Measurements from ENCODE around the gene FES. TPM values are rescaled to one million over a fixed set of nuclear protein-coding genes. Genes with fewer than 3 reads are reported as not detected.
"Not testable (repeated sequence)": the region's sequence is repeated elsewhere in the genome, so short reads cannot be mapped to it uniquely, and the experiment has no call there.

FES gene
- total RNA-seq, 1 donor from 2014 or later = 3.2 TPM

- Histone ChIP-seq H3K36me3 (ENCODE audit: control insufficient read depth, insufficient read depth, low read length) (peaks cover 11% of the 10 kb centered on the region), H3K4me3 (ENCODE audit: low read depth, low read length) (no peak overlapping the region), H3K27me3 (ENCODE audit: control insufficient read depth, insufficient read depth, low read length) (no peaks in the 10 kb centered on the region)
- no peak for TF ChIP-seq CTCF (IDR thresholded peaks at IDR 0.05; ENCODE audit: insufficient read depth, low read length, severe bottlenecking)
- FAIRE-seq (no peak), DNase-seq (ENCODE audit: low read depth) (no peak)
These were observed 8.3 kb downstream of the FES start for GRCh38 chr15:90892498-90893174.

- peaks cover 11% of the 10 kb centered on the region for H3K36me3 ChIP-seq (ENCODE audit: control insufficient read depth, insufficient read depth, low read length)
- H3K4me3 ChIP-seq (ENCODE audit: low read depth, low read length) = no peak overlapping the region
- FAIRE-seq (no peak), DNase-seq (ENCODE audit: low read depth) (no peak)
- TF ChIP-seq CTCF (IDR thresholded peaks at IDR 0.05; ENCODE audit: insufficient read depth, low read length, severe bottlenecking) = no peak
- no peaks in the 10 kb centered on the region for H3K27me3 ChIP-seq (ENCODE audit: control insufficient read depth, insufficient read depth, low read length)
These were observed 9.1 kb downstream of the FES start for GRCh38 chr15:90893175-90894090.

- Histone ChIP-seq H3K4me3 (ENCODE audit: low read depth, low read length) (no peak overlapping the region), H3K36me3 (ENCODE audit: control insufficient read depth, insufficient read depth, low read length) (peaks cover 11% of the 10 kb centered on the region), H3K27me3 (ENCODE audit: control insufficient read depth, insufficient read depth, low read length) (no peaks in the 10 kb centered on the region)
- DNase-seq (ENCODE audit: low read depth) = no peak
- FAIRE-seq = no peak
- TF ChIP-seq CTCF (IDR thresholded peaks at IDR 0.05; ENCODE audit: insufficient read depth, low read length, severe bottlenecking) = no peak
These were observed 11.3 kb downstream of the FES start for GRCh38 chr15:90895571-90896117.

- H3K27me3 ChIP-seq (ENCODE audit: control insufficient read depth, insufficient read depth, low read length); FAIRE-seq; H3K4me3 ChIP-seq (ENCODE audit: low read depth, low read length); DNase-seq (ENCODE audit: low read depth): not testable (repeated sequence)
- H3K36me3 ChIP-seq (ENCODE audit: control insufficient read depth, insufficient read depth, low read length) = peaks cover 11% of the 10 kb centered on the region
These were observed 12.9 kb downstream of the FES start for GRCh38 chr15:90897131-90897655.

- H3K36me3 ChIP-seq (ENCODE audit: control insufficient read depth, insufficient read depth, low read length) = peaks cover 4% of the 10 kb centered on the region
- no peak overlapping the region for H3K4me3 ChIP-seq (ENCODE audit: low read depth, low read length)
- no peak for TF ChIP-seq CTCF (IDR thresholded peaks at IDR 0.05; ENCODE audit: insufficient read depth, low read length, severe bottlenecking)
- FAIRE-seq = no peak
- no peak for DNase-seq (ENCODE audit: low read depth)
- no peaks in the 10 kb centered on the region for H3K27me3 ChIP-seq (ENCODE audit: control insufficient read depth, insufficient read depth, low read length)
These were observed 17.1 kb downstream of the FES start for GRCh38 chr15:90901175-90902039.
